Duodenal mucosa (tissue), 2 donors: ENCODE data around the gene PCAT6.

Experiments
- H3K27ac ChIP-seq: one replicate; pipeline ENCODE4 v1.7.0; 2013; ENCODE audit warnings: low read depth, low read length
- H3K27me3 ChIP-seq, 2 donors: one replicate each; pipeline ENCODE4 v1.7.0; 2013; ENCODE audit warnings: low read length in 2 of 2, control low read depth in 1 of 2; ENCODE audit not compliant: insufficient read depth in 2 of 2, control insufficient read depth in 1 of 2
- H3K36me3 ChIP-seq, 2 donors: one replicate each; pipeline ENCODE4 v1.7.0; 2013; ENCODE audit warnings: low read length in 2 of 2, control low read depth in 1 of 2; ENCODE audit not compliant: insufficient read depth in 2 of 2, control insufficient read depth in 1 of 2
- H3K4me1 ChIP-seq, 2 donors: one replicate each; pipeline ENCODE4 v1.7.0; 2013; ENCODE audit warnings: low read length in 2 of 2, control low read depth in 1 of 2; ENCODE audit not compliant: insufficient read depth in 2 of 2, control insufficient read depth in 1 of 2
- H3K4me3 ChIP-seq, 2 donors: one replicate each; pipeline ENCODE4 v1.7.0; 2013; ENCODE audit warnings: low read length in 2 of 2, low read depth in 1 of 2
- H3K9ac ChIP-seq, 2 donors: one replicate each; pipeline ENCODE4 v1.7.0; 2013; ENCODE audit warnings: low read length in 2 of 2, low read depth in 1 of 2
- H3K9me3 ChIP-seq, 2 donors: one replicate each; pipeline ENCODE4 v1.7.0; 2013; ENCODE audit warnings: low read length in 2 of 2, control low read depth in 1 of 2; ENCODE audit not compliant: control insufficient read depth in 1 of 2

Gene PCAT6

DNA sequence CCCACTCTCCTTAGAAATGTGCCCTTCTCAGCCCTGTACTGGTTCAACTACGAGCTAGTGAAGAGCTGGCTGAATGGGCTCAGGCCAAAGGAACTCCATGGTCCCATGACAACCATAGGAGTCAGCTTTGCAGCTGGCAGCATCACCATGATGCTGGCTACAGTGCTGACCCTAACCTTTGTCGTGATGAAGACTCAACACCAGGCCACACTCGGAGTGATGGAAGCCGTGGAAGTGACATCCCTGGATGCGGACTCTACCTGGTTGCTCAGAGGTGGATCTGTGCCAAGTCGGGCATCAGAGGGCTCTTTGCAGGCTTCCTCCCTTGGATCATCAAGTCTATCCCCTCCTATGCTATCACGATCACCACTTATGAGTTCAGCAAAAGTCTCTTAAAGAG, 14.1 kb upstream of the PCAT6 start:
- Histone ChIP-seq H3K4me1 (no peaks in the 10 kb centered on the region), H3K9ac (no peak overlapping the region), H3K9me3 (no peaks in the 10 kb centered on the region), H3K4me3 (no peak overlapping the region), H3K27me3 (no peaks in the 10 kb centered on the region), H3K27ac (no peak overlapping the region), H3K36me3 (no peaks in the 10 kb centered on the region)

- Histone ChIP-seq H3K27ac (no peak overlapping the region), H3K36me3 (no peaks in the 10 kb centered on the region), H3K9ac (no peak overlapping the region)
Observed at GRCh38 chr1:202798260-202798659, 12.5 kb upstream of the PCAT6 start.

DNA sequence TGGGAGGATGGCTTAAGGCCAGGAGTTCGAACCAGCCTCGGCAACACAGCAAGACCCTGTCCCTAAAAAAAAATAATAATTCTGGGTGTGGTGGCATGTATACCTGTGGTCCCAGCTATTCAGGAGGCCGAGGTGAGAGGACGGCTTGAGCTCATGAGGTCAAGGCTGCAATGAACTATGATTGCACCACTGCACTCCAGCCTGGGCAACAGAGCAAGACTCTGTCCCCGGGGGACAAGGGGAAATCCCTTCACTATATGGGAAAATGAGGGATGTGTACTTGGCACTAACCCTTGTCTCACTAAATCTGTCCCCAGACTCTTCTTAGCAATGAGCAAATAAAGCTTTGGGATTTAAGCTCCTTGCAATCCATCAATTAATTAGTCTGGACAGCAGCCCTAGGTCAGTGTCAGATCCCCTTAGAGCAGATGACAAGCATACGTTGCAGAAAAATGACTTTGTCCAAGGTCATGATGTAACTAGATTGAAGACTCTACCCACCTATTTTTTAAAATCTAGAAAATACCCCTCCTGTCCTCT, 11.9 kb upstream of the PCAT6 start:
- no peak overlapping the region for H3K27ac ChIP-seq
- H3K9ac ChIP-seq, result no peak overlapping the region
- no peaks in the 10 kb centered on the region for H3K9me3 ChIP-seq
- H3K36me3 ChIP-seq, result no peaks in the 10 kb centered on the region
- no peaks in the 10 kb centered on the region for H3K27me3 ChIP-seq
- no peak overlapping the region for H3K4me3 ChIP-seq
- peaks cover 0 to 7% of the 10 kb centered on the region in 2 donors for H3K4me1 ChIP-seq

More at GRCh38 chr1:202798260-202798659, 12.5 kb upstream of the PCAT6 start:
- H3K9me3 ChIP-seq, result no peaks in the 10 kb centered on the region
- H3K4me3 ChIP-seq, result no peak overlapping the region
- peaks cover 0 to 5% of the 10 kb centered on the region in 2 donors for H3K4me1 ChIP-seq
- no peaks in the 10 kb centered on the region for H3K27me3 ChIP-seq

DNA sequence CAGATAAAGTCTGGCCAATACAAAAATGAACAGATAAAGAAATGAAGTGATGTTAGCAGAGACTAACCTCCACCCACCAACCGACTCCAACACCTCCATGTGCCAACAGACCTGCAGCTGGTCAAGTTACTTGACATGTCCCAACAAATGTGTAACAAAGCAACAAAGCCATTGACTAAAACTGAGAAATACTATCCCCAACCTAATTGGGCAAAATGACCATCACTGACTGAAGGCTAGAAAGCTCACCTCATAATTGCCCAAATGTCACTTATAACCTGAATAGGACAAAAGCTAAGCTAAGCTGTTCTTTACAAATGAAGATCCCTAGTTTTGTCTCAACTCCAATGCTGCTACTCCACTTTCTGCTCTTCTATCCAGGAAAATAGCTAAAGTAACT, 10.0 kb upstream of the PCAT6 start:
- Histone ChIP-seq H3K9me3 (no peaks in the 10 kb centered on the region), H3K4me3 (no peak overlapping the region), H3K27ac (no peak overlapping the region), H3K9ac (no peak overlapping the region), H3K27me3 (no peaks in the 10 kb centered on the region), H3K4me1 (peaks cover under 1 to 11% of the 10 kb centered on the region in 2 donors), H3K36me3 (no peaks in the 10 kb centered on the region)

DNA sequence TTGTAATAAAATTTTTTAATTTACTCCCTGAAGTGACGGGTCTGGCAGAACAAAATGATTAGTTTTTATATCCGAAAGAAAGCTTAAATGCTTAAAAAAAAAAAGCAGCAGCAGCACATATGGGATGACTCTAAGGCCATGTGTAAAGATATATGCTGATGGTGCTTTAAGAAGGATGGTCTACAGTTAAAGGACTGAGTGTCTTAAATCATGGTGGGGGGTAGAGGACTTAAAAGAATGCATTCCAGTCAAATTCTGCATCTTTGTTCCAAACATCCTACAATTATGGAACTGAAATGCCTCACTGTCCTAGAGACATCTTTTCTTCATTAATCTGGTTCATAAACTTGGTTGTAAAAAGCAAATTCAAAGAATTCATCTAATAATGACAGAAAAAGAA, 9.6 kb upstream of the PCAT6 start:
- Histone ChIP-seq H3K4me1 (peaks cover 5 to 15% of the 10 kb centered on the region in 2 donors), H3K27me3 (no peaks in the 10 kb centered on the region), H3K4me3 (no peak overlapping the region), H3K9ac (no peak overlapping the region), H3K27ac (no peak overlapping the region), H3K36me3 (no peaks in the 10 kb centered on the region), H3K9me3 (no peaks in the 10 kb centered on the region)

DNA sequence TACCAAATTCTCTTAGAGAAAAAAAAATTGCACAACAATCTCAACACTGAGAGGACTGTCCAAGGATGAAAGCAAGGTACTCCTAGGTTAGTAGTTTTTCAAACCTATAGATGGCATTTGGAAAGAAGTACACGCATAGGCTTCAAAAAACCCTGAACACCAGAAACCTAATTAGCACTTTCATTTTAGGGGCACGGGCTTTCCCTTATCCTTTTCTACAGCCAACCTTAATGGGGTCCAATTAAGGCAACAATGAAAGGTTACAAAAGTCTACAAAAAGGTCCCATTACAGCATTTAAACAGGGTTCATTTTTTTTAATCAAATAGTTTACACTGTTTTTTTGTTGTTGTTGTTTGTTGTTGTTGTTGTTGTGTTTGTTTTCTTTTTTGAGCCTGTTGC, 8.7 kb upstream of the PCAT6 start:
- no peaks in the 10 kb centered on the region for H3K27me3 ChIP-seq
- no peaks in the 10 kb centered on the region for H3K36me3 ChIP-seq
- H3K9ac ChIP-seq, result no peak overlapping the region
- no peak overlapping the region for H3K27ac ChIP-seq
- H3K9me3 ChIP-seq, result no peaks in the 10 kb centered on the region
- no peak overlapping the region for H3K4me3 ChIP-seq
- H3K4me1 ChIP-seq, result peaks cover 12 to 19% of the 10 kb centered on the region in 2 donors

GRCh38 chr1:202802998-202803932, 7.5 kb upstream of the PCAT6 start:
- H3K36me3 ChIP-seq, result no peaks in the 10 kb centered on the region
- peaks cover 12 to 19% of the 10 kb centered on the region in 2 donors for H3K4me1 ChIP-seq
- H3K27ac ChIP-seq, result no peak overlapping the region

GRCh38 chr1:202804126-202804525, 6.6 kb upstream of the PCAT6 start:
- H3K4me1 ChIP-seq, result peaks cover 15 to 19% of the 10 kb centered on the region in 2 donors
- no peak overlapping the region for H3K9ac ChIP-seq
- no peaks in the 10 kb centered on the region for H3K9me3 ChIP-seq
- no peak overlapping the region for H3K4me3 ChIP-seq
- H3K27ac ChIP-seq, result no peak overlapping the region
- H3K36me3 ChIP-seq, result no peaks in the 10 kb centered on the region
- no peaks in the 10 kb centered on the region for H3K27me3 ChIP-seq

More at GRCh38 chr1:202802998-202803932, 7.5 kb upstream of the PCAT6 start:
- H3K4me3 ChIP-seq, result no peak overlapping the region
- H3K9me3 ChIP-seq, result no peaks in the 10 kb centered on the region
- H3K9ac ChIP-seq, result no peak overlapping the region
- no peaks in the 10 kb centered on the region for H3K27me3 ChIP-seq

GRCh38 chr1:202805886-202806844, 4.6 kb upstream of the PCAT6 start:
- Histone ChIP-seq H3K9ac (peak overlapping the region; percentile 48 to 61), H3K4me1 (peaks cover 19 to 24% of the 10 kb centered on the region in 2 donors)

More at GRCh38 chr1:202805886-202806844, 4.6 kb upstream of the PCAT6 start:
- Histone ChIP-seq H3K9me3 (no peaks in the 10 kb centered on the region), H3K27ac (no peak overlapping the region), H3K27me3 (no peaks in the 10 kb centered on the region), H3K4me3 (peak overlapping the region; percentile 78 to 92), H3K36me3 (no peaks in the 10 kb centered on the region)
